GM04504 (cell line): ENCODE data around the gene LCT.
"Not testable (repeated sequence)": the region's sequence is repeated elsewhere in the genome, so short reads cannot be mapped to it uniquely, and the experiment has no call there.

ENCODE experiments used
- DNase-seq: peaks from one replicate; pipeline ENCODE4 v3.0.0-alpha.2; 2012; ENCODE audit warnings: low read depth

The LCT gene

GRCh38 chr2:135831180-135831812 lies 5.7 kb downstream of the LCT start:
- no peak for DNase-seq

DNA sequence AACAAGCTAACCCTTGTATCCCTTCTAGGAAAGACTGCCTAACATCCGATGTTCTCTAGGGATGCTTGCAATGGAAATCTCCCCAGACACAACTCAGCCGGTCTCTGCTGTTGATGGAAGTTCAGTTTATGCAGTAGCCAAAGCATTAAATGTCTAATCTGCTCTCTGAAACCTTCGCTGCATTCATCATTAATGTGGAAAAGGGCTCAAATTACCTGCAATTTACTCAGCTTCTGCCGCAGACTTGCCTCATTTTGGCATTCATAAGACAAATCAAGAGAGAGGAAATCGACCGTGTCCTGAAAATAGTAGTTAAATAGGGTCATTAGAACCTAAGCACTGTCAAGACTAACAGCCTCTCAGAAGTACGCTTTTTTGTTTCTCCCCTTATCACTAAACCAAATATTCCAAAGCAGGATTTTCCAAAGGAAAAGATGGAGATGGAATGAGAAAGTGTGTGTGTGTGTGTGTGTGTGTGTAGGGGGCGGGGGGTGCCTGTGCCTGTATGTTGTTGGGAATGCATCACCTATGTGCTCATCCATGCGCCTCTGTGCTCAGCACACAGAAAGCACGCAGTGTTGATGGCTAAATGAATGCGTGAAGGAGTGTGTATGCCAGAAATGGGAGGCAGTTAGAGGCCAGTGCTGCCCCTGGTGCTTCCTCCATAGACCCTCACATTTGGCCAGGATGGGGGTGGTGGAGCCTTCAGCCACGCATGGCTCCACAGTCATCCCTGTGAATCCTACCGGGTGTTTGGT lies 7.4 kb downstream of the LCT start:
- no peak for DNase-seq

DNA sequence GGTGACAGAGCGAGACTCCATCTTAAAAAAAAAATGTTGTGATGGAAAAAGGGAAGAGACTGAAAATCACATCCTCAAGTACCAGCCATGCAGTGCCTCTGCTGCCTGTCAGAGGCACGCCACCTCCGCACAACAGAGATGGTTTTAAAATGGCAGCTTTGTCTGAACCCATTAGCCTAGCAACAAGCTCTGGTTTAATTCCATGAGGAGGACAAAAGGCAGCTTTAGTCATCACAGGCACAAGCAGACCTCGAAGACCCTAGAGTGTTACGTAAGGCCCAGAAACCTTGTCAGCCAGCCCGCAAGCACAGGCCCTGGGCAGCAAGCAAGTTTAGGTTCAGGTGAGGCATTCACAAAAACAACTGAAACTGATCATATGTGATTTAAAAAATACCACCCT lies 10.4 kb downstream of the LCT start:
- no peak for DNase-seq

DNA sequence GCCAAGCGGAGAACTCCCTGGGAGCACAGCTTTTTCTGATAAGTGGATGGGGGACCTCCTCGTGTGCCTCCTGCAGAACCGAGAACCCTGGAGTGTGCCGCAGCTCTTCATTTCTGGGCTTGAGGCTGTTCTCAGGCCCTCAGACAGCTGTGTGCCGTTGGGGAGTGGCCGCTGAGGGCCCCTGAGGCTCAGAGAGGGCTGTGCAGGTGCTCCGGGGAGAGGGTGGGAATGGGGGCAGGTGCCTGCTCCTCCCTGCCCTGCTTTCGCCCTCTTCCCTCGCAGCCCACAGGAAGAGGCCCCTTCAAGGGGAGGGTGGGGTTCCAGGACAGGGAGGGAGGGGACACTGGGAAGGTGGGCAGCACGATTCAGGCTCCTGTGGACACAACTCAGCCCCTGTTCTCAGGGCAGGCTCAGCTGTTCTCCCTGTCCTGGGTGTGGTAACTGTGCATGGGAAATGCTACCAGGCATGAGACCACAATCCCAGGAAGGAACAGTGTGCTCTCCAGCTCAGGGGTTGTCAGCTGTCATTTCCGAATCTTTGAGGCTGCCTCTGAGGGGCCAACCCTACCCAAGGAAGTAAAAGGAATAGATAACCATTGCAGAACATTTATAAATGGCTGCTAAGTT lies 11.3 kb downstream of the LCT start:
- DNase-seq, result no peak

GRCh38 chr2:135825131-135825530 lies 11.9 kb downstream of the LCT start:
- DNase-seq, result no peak

- no peak for DNase-seq
Measured at GRCh38 chr2:135822855-135823254, 14.1 kb downstream of the LCT start.

DNA sequence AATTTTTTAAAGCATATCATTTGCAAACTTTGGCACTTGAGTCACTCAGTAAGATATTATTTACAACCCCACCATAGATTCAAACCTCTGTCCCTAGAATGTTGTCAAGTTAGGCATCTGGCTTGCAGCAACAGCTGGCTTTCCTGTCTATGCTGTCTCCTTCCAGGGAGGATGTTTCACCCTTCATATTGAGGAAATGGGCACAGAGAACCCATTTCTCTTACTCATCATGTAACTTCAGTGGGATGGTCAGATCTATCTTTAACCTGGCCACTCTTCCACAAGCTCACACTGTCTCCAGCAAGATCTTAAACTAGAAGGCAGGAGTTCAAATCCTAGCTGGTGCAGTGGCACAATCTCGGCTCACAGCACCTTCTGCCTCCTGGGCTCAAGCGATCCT lies 15.8 kb downstream of the LCT start:
- DNase-seq, result no peak

GRCh38 chr2:135820003-135820618 lies 16.9 kb downstream of the LCT start:
- no peak for DNase-seq

- no peak for DNase-seq
Measured at GRCh38 chr2:135818937-135819610, 17.9 kb downstream of the LCT start.

DNA sequence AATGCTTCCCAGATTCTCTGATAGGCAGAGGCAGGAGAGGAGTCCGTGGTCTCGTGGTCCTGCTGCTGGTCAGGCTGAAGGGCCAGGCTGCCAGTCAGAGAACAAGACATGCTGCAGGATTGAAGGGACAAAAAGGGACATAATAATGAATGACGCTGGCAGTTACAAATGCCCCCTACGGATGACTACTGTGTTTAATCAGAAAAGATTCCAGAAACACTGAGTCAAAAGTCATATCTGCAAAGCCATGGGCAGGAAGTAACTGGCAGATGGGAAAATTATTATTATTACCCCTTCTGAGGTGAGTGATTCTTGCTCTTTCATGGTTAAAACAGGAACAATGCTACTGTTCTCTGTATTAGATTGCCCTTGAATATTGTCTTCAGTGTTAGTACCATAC lies 19.0 kb downstream of the LCT start:
- no peak for DNase-seq

DNA sequence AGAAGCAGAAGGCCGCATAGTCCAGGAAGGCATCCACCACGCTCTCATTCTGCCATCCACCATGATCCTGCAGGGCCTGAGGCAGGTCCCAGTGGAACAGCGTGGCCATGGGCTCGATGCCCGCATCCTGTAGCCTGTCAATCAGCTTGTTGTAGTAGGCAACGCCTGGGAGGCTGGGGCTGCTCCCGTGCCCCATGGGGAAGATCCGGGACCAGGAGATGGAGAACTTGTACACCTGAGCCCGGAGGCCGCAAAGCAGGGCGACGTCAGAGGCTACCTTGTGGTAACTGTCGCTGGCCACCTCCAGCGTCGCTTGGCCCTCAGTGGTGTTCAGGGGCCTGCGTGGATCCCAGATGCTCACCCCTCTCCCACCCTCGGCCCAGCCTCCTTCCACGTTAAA lies 19.5 kb downstream of the LCT start:
- DNase-seq, result no peak

DNA sequence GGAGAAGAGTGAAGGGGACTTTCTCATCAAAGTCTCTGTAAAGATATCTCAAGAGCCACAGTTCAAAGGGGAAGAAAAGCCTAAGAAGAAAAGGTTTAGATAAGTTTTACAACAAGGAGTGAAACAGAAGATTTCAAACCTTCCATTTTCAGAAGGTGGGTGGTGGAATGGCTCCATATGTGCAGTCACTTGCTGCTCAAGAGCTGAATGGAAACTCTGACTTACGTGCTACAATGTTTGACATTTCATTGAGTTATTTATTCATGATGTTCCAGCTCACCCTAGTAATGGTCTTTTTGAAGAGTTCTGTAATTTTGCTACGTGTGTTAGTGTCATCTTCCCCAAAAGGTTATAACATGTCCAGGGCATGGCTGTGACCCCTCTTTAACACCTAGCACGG lies 21.7 kb downstream of the LCT start:
- DNase-seq, result no peak

DNA sequence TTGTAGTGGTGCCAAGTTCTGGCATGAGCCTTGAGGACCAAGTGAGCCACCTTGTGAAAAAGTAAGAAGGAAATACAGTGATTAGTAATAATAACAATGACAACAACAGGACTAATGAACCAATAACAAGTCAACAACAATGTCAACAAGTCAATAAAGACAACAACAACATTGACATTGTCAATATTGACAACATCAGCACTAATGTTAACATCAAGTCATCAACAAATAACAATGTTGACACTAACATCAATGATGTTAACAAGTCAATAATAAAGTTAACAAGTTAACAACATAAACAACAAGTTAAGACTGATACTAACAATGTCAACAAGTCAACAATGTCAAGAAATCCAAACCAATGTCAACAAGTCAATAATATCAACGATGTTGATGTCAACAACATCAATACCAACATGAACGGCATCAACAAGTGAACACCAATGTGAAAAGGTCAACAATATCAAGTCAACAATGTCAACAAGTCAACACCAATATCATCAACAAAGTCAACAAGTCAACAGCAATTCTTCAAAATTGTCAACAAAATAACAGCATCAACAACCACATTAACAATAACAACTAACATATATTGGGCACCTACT lies 24.0 kb downstream of the LCT start:
- no peak for DNase-seq

- DNase-seq, result not testable (repeated sequence)
Measured at GRCh38 chr2:135807874-135808273, 29.1 kb downstream of the LCT start.

- DNase-seq, result no peak
Measured at GRCh38 chr2:135803278-135803677, 33.7 kb downstream of the LCT start.

DNA sequence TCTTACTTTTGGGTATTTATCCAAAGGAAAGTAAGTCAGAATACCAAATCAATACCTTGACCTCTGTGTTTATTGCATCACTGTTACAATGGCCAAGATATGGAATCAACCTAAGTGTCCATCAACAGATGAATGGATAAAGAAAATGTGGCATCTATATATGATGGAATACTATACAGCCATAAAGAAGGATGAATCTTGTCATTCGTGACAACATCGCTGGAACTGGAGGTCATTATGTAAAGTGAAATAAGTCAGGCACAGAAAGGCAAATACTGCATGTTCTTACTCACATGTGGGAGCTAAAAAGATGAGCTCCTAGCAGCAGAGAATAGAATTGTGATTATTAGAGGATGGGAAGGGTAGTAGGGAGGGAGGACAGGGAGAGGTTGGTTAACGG lies 34.6 kb downstream of the LCT start:
- DNase-seq, result no peak

DNA sequence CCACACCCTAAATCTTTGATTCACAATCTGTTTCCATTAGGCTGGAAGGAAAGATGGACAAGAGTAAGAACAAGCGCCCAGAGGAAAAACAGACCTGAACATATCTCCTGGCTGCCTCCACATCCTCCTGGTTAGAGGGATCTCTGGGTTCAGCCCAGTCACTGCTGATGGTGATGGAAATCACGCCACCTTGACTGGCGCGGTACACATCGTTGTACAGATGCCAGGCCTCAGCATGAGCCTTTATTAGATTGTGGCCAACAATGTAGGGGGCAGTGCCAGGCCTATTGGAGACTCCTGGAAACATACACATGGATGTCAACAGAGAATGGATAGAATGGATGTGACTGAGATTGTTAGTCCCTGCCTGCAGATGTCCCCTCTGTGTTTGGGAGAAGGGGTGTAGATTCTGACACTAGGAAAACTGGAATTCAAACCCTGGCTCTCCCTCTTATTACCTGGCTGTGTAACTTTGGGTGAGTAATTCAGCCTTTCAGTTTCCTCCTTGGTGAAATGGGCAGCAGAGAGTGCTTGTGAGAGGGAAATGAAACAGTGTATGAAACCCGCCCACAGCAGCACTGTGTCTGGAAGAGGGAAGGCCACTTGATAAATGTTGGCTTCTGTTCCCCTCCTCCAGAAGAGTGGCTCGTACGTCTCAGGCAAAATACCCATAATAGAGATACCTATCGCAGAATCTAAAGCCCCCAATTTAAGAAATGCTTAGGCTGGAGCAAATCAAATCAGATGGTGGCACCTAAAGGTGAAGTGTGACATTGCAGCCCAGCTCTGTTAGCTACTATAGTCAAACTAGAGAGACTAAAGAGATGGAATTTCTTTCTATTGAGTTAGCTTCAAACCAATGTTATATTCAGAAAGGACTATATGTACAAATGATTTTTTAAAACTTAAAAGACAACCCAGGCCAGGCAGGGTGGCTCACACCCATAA lies 36.2 kb downstream of the LCT start:
- DNase-seq, result no peak

DNA sequence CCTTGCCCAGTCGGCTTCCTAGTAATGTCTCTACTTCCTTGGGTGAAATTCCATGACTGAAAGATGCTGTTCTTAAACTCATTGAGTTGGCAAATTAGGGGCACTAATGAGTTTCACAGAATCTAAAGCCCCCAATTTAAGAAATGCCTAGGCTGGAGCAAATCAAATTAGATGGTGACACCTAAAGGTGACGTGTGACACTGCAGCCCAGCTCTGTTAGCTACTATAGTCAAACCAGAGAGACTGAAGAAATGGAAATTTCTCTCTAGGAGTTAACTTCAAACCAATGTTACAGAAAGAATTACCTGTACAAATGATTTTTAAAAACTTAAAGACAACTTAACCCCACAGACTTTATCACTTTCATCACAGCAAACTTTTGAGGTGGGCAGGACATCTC lies 37.2 kb downstream of the LCT start:
- no peak for DNase-seq

- DNase-seq, result no peak
Measured at GRCh38 chr2:135798762-135799161, 38.2 kb downstream of the LCT start.

GRCh38 chr2:135798275-135798705 lies 38.7 kb downstream of the LCT start:
- DNase-seq, result no peak
